Fibroblast of pulmonary artery (primary cell): Measurements from ENCODE around the gene NPW.
A peak's percentile ranks its signal among the peaks of the same experiment; 100 is the strongest.

ENCODE experiments used
- DNase-seq: peaks from one replicate; pipeline ENCODE4 v3.0.0-alpha.2; 2010; ENCODE audit warnings: low read depth
- H3K4me3 ChIP-seq: replicated peaks from 2 replicates; pipeline ENCODE4 v1.5.1; 2011; ENCODE audit warnings: low read depth, mild to moderate bottlenecking, control low read depth, low read length, moderate library complexity
- TF ChIP-seq, protein P1 (sequence below): IDR thresholded peaks from 2 replicates; pipeline ENCODE4 v1.5.1; 2011; ENCODE audit warnings: mild to moderate bottlenecking, control low read depth, low read length, inconsistent platforms; ENCODE audit errors: missing control alignments

NPW gene

DNA sequence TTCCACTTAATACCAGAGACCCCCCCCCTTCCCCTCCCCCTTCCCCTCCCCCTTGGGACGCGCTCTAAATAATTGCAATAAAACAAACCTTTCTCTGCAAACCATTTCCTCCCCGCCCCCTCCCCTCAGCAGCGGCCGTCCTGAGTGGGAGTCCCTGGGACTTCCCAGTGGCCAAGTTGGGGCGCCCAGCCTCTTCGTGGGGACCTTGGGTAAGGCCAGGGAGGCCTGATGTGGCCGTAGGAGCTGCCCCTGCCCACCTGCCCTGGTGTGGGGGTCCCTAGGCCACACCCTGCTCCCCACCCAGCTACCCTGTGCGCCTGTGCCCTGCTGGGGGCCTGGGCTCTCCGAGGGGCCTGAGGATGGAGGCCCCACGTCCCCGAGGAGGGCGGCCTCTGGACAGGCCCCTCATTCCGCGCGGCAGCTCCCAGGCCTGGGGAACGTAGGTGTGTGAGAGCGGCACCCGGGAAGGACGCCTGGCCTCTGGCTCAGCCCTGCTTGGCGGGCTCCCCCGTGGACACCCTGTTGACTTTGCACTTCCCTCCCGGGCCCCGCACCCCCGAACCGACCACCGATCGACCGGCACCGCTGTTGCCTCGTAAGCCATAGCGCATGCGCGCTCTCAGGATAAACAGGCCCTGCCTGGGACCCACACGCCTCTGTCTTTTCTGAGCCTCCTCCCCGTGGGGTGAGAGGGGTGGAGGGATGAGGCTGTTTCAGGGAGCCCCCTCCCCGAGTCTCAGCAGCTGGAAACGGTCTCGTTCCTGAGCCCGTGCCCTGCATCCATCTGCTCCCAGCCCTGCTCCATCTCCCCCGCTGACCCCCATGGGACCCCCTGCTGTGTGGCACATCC lies 19.0 kb downstream of the NPW start:
- H3K4me3 ChIP-seq: no peak overlapping the region
- TF ChIP-seq, protein P1, sequence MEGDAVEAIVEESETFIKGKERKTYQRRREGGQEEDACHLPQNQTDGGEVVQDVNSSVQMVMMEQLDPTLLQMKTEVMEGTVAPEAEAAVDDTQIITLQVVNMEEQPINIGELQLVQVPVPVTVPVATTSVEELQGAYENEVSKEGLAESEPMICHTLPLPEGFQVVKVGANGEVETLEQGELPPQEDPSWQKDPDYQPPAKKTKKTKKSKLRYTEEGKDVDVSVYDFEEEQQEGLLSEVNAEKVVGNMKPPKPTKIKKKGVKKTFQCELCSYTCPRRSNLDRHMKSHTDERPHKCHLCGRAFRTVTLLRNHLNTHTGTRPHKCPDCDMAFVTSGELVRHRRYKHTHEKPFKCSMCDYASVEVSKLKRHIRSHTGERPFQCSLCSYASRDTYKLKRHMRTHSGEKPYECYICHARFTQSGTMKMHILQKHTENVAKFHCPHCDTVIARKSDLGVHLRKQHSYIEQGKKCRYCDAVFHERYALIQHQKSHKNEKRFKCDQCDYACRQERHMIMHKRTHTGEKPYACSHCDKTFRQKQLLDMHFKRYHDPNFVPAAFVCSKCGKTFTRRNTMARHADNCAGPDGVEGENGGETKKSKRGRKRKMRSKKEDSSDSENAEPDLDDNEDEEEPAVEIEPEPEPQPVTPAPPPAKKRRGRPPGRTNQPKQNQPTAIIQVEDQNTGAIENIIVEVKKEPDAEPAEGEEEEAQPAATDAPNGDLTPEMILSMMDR: no peak
- DNase-seq: no peak

DNA sequence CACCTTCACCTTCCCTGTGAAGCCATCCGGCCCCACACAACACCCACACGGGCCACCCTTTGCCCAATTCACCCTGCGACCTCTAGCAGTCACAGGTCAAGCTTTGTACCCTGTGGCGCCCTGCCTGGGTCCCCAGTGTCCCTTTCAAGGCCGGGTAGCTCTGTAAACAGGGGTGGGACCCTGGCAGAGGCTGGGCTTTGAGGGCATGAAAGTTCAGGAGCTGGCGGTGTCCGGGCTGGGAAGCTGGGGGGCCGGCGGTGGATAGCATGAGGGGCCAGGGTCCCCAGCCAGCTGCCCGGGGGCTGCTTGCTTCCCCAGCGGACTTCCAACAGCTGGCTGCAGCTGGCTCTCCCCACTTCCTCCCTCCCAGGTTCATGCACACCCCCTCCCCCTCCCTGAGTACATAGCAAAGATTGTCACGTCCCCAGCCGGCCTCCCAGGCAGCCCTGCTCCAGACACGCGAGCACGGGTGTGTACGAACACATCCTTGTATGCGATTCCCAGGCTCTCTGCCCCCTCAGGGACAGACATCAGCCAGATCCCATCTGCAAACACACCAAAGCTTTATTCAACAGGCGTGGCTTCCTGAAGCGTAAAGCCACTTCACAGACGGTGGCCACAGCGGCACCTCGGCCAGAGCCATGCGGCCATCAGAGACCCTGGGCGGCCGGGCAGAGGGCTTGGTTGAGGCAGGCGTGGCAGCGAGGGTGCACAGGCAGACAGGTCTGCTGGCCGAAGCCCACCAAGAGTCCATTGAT lies 19.9 kb downstream of the NPW start:
- DNase-seq: peak; percentile 73
- H3K4me3 ChIP-seq: no peak overlapping the region
- TF ChIP-seq, protein P1: no peak

GRCh38 chr16:2040041-2040786 lies 20.6 kb downstream of the NPW start:
- no peak for DNase-seq
- no peak overlapping the region for H3K4me3 ChIP-seq
- TF ChIP-seq, protein P1: no peak

DNA sequence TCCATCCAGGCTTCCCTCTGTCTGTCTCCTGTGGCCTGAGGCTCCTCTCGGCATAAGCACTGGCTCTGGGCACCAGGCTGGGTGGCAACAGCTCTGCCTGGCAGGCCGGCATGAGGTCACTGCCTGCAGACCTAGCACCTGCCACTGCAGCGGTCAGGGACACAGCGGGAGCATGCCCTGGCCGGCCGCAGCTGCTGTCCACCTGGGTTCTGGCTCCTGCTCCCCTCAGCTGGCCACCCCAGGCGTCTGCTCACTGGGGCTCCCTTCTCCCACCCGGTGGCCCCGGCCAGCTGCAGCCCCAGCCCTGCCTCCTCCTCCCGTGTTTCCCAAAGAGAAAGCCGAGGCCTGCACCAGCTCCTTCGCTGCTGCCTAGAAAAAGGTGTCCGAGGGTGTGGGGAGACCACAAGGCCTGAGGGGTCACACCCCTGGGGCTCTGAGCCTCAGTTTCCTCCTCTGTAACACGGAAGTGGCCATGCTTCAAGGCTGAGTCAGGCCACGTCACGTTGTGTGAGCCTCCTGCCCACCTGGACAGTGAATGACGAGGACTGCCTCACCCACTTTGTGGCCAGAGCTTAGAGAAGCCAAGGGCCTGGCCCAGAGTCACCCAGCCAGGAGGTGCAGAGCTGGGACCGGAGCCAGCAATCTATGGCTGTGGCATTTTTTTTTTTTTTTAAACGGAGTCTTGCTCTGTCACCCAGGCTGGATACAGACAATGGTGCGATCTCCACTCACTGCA lies 21.4 kb downstream of the NPW start:
- DNase-seq: no peak
- TF ChIP-seq, protein P1: no peak
- H3K4me3 ChIP-seq: no peak overlapping the region

DNA sequence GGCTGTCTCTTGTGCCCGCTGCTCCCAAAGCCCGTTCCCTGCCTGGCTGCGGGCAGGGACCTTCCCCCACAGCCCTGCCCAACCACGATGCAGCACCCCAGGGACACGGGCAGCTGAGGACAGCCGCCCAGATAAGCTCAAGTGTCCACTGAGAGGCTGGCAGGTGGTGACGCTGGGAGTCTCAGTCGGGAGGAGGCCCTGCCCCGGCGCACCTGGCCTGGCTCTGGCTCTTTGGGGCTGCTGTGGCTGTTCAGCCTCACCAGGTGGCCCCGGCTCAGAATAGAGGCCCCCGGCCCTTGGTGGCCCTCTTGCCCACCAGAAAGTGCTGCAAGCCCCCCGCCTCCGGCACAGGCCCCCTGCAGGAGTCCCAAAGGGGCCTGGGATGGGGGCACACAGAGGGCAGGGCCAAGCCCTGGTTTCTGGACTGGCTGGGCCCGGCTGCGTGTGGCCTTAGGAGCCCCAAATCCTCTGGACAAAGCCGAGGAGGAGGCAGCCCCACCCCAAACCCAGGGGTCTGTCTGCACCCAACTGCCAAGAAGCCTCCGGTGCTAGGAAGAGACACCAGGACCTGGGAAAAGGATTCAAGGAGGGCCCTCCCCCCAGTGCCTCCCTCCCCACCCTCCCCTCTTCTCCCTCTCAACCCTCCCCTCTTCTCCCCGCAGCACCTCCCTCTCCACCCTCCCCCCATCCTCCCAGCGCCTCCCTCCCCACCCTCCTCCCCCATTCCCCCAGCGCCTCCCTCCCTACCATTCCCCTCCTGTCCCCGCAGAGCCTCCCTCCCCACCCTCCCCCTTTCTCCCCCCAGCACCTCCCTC lies 22.8 kb downstream of the NPW start:
- TF ChIP-seq, protein P1: no peak
- H3K4me3 ChIP-seq: no peak overlapping the region
- DNase-seq: no peak
